ENCODE data around the gene LTBP4. TPM values are rescaled to one million over a fixed set of nuclear protein-coding genes. Genes with fewer than 3 reads are reported as not detected.

The LTBP4 gene
- total RNA-seq, 5 donors from 2014 or later (not counting 1 experiment from before 2014, with no cell fraction given), result 90.9 to 215 (median 160) TPM

- peaks cover 7 to 16% of the 10 kb centered on the region in 2 donors for H3K36me3 ChIP-seq (ENCODE audit: control insufficient read depth in 2 of 2, extremely low read depth in 1 of 2, insufficient read depth in 1 of 2, low read length in 1 of 2)
- peaks cover 0 to 7% (median 7%) of the 10 kb centered on the region in 3 donors for H3K9me3 Mint-ChIP-seq
- ATAC-seq (replicated peaks in 1 of 4) (no peak), DNase-seq (no peak)
- ChIA-PET POLR2A (no interaction called here), CTCF (no interaction called here)
- no peaks in the 10 kb centered on the region for H3K27me3 Mint-ChIP-seq
- H3K4me3 ChIP-seq (ENCODE audit: control insufficient read depth in 1 of 2, extremely low read depth in 1 of 2, low read length in 1 of 2), result no peak overlapping the region
- H3K27ac Mint-ChIP-seq, result no peak overlapping the region
- peaks cover 5 to 16% (median 15%) of the 10 kb centered on the region in 3 donors for H3K4me1 Mint-ChIP-seq
- peaks cover 9% of the 10 kb centered on the region for H3K9me3 ChIP-seq
- H3K27me3 ChIP-seq (replicated peaks in 1 of 2; ENCODE audit: control insufficient read depth in 2 of 2, extremely low read depth in 1 of 2, insufficient read depth in 2 of 2, low read length in 1 of 2), result no peaks in the 10 kb centered on the region
- H3K36me3 Mint-ChIP-seq, result peaks cover 33% of the 10 kb centered on the region
- 93% methylated on average over 8 of the region's 14 CpGs for WGBS (ENCODE audit: insufficient coverage)
- no peak overlapping the region for H3K4me3 Mint-ChIP-seq
- peaks cover 0 to 18% of the 10 kb centered on the region in 2 experiments for H3K4me1 ChIP-seq (ENCODE audit: control insufficient read depth in 1 of 2, extremely low read depth in 1 of 2, insufficient read depth in 2 of 2, low read length in 2 of 2)
- H3K27ac ChIP-seq (ENCODE audit: low read length), result no peak overlapping the region
Measured at GRCh38 chr19:40666803-40667438, 65.8 kb downstream of the LTBP4 start.

- Histone ChIP-seq H3K27me3 (replicated peaks in 1 of 2; ENCODE audit: control insufficient read depth in 2 of 2, extremely low read depth in 1 of 2, insufficient read depth in 2 of 2, low read length in 1 of 2) (no peaks in the 10 kb centered on the region), H3K36me3 (ENCODE audit: control insufficient read depth in 2 of 2, extremely low read depth in 1 of 2, insufficient read depth in 1 of 2, low read length in 1 of 2) (peaks cover 7 to 16% of the 10 kb centered on the region in 2 donors), H3K9me3 (peaks cover 9% of the 10 kb centered on the region), H3K4me3 (ENCODE audit: control insufficient read depth in 1 of 2, extremely low read depth in 1 of 2, low read length in 1 of 2) (no peak overlapping the region), H3K27ac (ENCODE audit: low read length) (no peak overlapping the region), H3K4me1 (ENCODE audit: control insufficient read depth in 1 of 2, extremely low read depth in 1 of 2, insufficient read depth in 2 of 2, low read length in 2 of 2) (peaks cover 0 to 13% of the 10 kb centered on the region in 2 experiments)
- WGBS (ENCODE audit: insufficient coverage), result 90% methylated on average over 12 of the region's 14 CpGs
- H3K4me1 Mint-ChIP-seq, result peaks cover 3 to 14% (median 12%) of the 10 kb centered on the region in 3 donors
- H3K27me3 Mint-ChIP-seq, result no peaks in the 10 kb centered on the region
- peaks cover 0 to 7% (median 7%) of the 10 kb centered on the region in 3 donors for H3K9me3 Mint-ChIP-seq
- H3K27ac Mint-ChIP-seq, result no peak overlapping the region
- DNase-seq (no peak), ATAC-seq (replicated peaks in 1 of 4) (no peak)
- H3K4me3 Mint-ChIP-seq, result no peak overlapping the region
- POLR2A ChIA-PET, result no interaction called here
- peaks cover 33% of the 10 kb centered on the region for H3K36me3 Mint-ChIP-seq
- CTCF ChIA-PET, result no interaction called here
Measured at GRCh38 chr19:40667602-40668001, 66.4 kb downstream of the LTBP4 start.

GRCh38 chr19:40668991-40669614 is 67.9 kb downstream of the LTBP4 start:
- H3K36me3 Mint-ChIP-seq, result peaks cover 33% of the 10 kb centered on the region
- H3K27ac Mint-ChIP-seq, result no peak overlapping the region
- ChIA-PET POLR2A (no interaction called here), CTCF (no interaction called here)
- H3K4me3 Mint-ChIP-seq, result no peak overlapping the region
- Histone ChIP-seq H3K9me3 (peaks cover 9% of the 10 kb centered on the region), H3K4me3 (ENCODE audit: control insufficient read depth in 1 of 2, extremely low read depth in 1 of 2, low read length in 1 of 2) (no peak overlapping the region), H3K27ac (ENCODE audit: low read length) (no peak overlapping the region), H3K27me3 (replicated peaks in 1 of 2; ENCODE audit: control insufficient read depth in 2 of 2, extremely low read depth in 1 of 2, insufficient read depth in 2 of 2, low read length in 1 of 2) (no peaks in the 10 kb centered on the region), H3K36me3 (ENCODE audit: control insufficient read depth in 2 of 2, extremely low read depth in 1 of 2, insufficient read depth in 1 of 2, low read length in 1 of 2) (peaks cover 7 to 18% of the 10 kb centered on the region in 2 donors), H3K4me1 (ENCODE audit: control insufficient read depth in 1 of 2, extremely low read depth in 1 of 2, insufficient read depth in 2 of 2, low read length in 2 of 2) (peaks cover 0 to 7% of the 10 kb centered on the region in 2 experiments)
- no peaks in the 10 kb centered on the region for H3K27me3 Mint-ChIP-seq
- H3K9me3 Mint-ChIP-seq, result peaks cover 0 to 7% (median 7%) of the 10 kb centered on the region in 3 donors
- 93% methylated on average over 7 of the region's 7 CpGs for WGBS (ENCODE audit: insufficient coverage)
- H3K4me1 Mint-ChIP-seq, result peaks cover 0 to 3% (median 3%) of the 10 kb centered on the region in 3 donors
- no peak for ATAC-seq (replicated peaks in 1 of 4)
- DNase-seq, result no peak

GRCh38 chr19:40671404-40671803 is 70.2 kb downstream of the LTBP4 start:
- Mint-ChIP-seq H3K27ac (no peak overlapping the region), H3K36me3 (peaks cover 33% of the 10 kb centered on the region), H3K4me3 (no peak overlapping the region), H3K9me3 (peaks cover 0 to 7% (median 7%) of the 10 kb centered on the region in 3 donors), H3K27me3 (no peaks in the 10 kb centered on the region), H3K4me1 (peaks cover 0 to 2% (median 1%) of the 10 kb centered on the region in 3 donors)
- Histone ChIP-seq H3K36me3 (ENCODE audit: control insufficient read depth in 2 of 2, extremely low read depth in 1 of 2, insufficient read depth in 1 of 2, low read length in 1 of 2) (peaks cover 7 to 18% of the 10 kb centered on the region in 2 donors), H3K9me3 (peaks cover 9% of the 10 kb centered on the region), H3K27me3 (replicated peaks in 1 of 2; ENCODE audit: control insufficient read depth in 2 of 2, extremely low read depth in 1 of 2, insufficient read depth in 2 of 2, low read length in 1 of 2) (no peaks in the 10 kb centered on the region), H3K4me3 (ENCODE audit: control insufficient read depth in 1 of 2, extremely low read depth in 1 of 2, low read length in 1 of 2) (no peak overlapping the region), H3K4me1 (ENCODE audit: control insufficient read depth in 1 of 2, extremely low read depth in 1 of 2, insufficient read depth in 2 of 2, low read length in 2 of 2) (peaks cover 0 to 14% of the 10 kb centered on the region in 2 experiments), H3K27ac (ENCODE audit: low read length) (no peak overlapping the region)
- ChIA-PET POLR2A (no interaction called here), CTCF (no interaction called here)
- 79% methylated on average over 6 of the region's 9 CpGs for WGBS (ENCODE audit: insufficient coverage)
- no peak for DNase-seq
- ATAC-seq (replicated peaks in 1 of 4), result no peak

- Histone ChIP-seq H3K36me3 (ENCODE audit: control insufficient read depth in 2 of 2, extremely low read depth in 1 of 2, insufficient read depth in 1 of 2, low read length in 1 of 2) (peaks cover 12 to 18% of the 10 kb centered on the region in 2 donors), H3K4me3 (ENCODE audit: control insufficient read depth in 1 of 2, extremely low read depth in 1 of 2, low read length in 1 of 2) (no peak overlapping the region), H3K9me3 (peaks cover 9% of the 10 kb centered on the region), H3K27ac (ENCODE audit: low read length) (no peak overlapping the region), H3K4me1 (ENCODE audit: control insufficient read depth in 1 of 2, extremely low read depth in 1 of 2, insufficient read depth in 2 of 2, low read length in 2 of 2) (peaks cover 0 to 14% of the 10 kb centered on the region in 2 experiments), H3K27me3 (replicated peaks in 1 of 2; ENCODE audit: control insufficient read depth in 2 of 2, extremely low read depth in 1 of 2, insufficient read depth in 2 of 2, low read length in 1 of 2) (no peaks in the 10 kb centered on the region)
- WGBS (ENCODE audit: insufficient coverage), result 94% methylated on average over 2 of the region's 2 CpGs
- Mint-ChIP-seq H3K27me3 (no peaks in the 10 kb centered on the region), H3K4me1 (no peaks in the 10 kb centered on the region), H3K27ac (no peak overlapping the region), H3K4me3 (no peak overlapping the region), H3K36me3 (peaks cover 28% of the 10 kb centered on the region), H3K9me3 (peaks cover 0 to 7% (median 7%) of the 10 kb centered on the region in 3 donors)
- POLR2A ChIA-PET, result no interaction called here
- CTCF ChIA-PET, result no interaction called here
- DNase-seq (no peak), ATAC-seq (replicated peaks in 1 of 4) (no peak)
Measured at GRCh38 chr19:40672038-40672437, 70.9 kb downstream of the LTBP4 start.

GRCh38 chr19:40672573-40673299 is 71.6 kb downstream of the LTBP4 start:
- Histone ChIP-seq H3K4me1 (ENCODE audit: control insufficient read depth in 1 of 2, extremely low read depth in 1 of 2, insufficient read depth in 2 of 2, low read length in 2 of 2) (peaks cover 0 to 14% of the 10 kb centered on the region in 2 experiments), H3K4me3 (ENCODE audit: control insufficient read depth in 1 of 2, extremely low read depth in 1 of 2, low read length in 1 of 2) (no peak overlapping the region), H3K27ac (ENCODE audit: low read length) (no peak overlapping the region), H3K27me3 (replicated peaks in 1 of 2; ENCODE audit: control insufficient read depth in 2 of 2, extremely low read depth in 1 of 2, insufficient read depth in 2 of 2, low read length in 1 of 2) (no peaks in the 10 kb centered on the region), H3K9me3 (peaks cover 9% of the 10 kb centered on the region), H3K36me3 (ENCODE audit: control insufficient read depth in 2 of 2, extremely low read depth in 1 of 2, insufficient read depth in 1 of 2, low read length in 1 of 2) (peaks cover 18 to 19% of the 10 kb centered on the region in 2 donors)
- peaks cover 0 to 7% (median 7%) of the 10 kb centered on the region in 3 donors for H3K9me3 Mint-ChIP-seq
- POLR2A ChIA-PET, result no interaction called here
- no peaks in the 10 kb centered on the region for H3K4me1 Mint-ChIP-seq
- peaks cover 31% of the 10 kb centered on the region for H3K36me3 Mint-ChIP-seq
- no peak overlapping the region for H3K27ac Mint-ChIP-seq
- 99% methylated on average over 6 of the region's 7 CpGs for WGBS (ENCODE audit: insufficient coverage)
- no peak overlapping the region for H3K4me3 Mint-ChIP-seq
- CTCF ChIA-PET, result no interaction called here
- H3K27me3 Mint-ChIP-seq, result no peaks in the 10 kb centered on the region
- DNase-seq, result no peak
- no peak for ATAC-seq (replicated peaks in 1 of 4)
